Right cardiac atrium (tissue), 5 donors: ENCODE measurements around the gene TNFRSF1B. TPM values are rescaled to one million over a fixed set of nuclear protein-coding genes. Genes with fewer than 3 reads are reported as not detected.
A peak's percentile ranks its signal among the peaks of the same experiment; 100 is the strongest.

Experiments
- ATAC-seq, 2 donors: fragments of 200-7000 bp; cut with Tn5 transposase; one replicate each; pipeline versions ENCODE4 v1.8.0 to v1.9.1; 2020; ENCODE audit warnings: moderate library complexity in 2 of 2, mild to moderate bottlenecking in 1 of 2
- DNase-seq, 3 donors: peaks; one replicate each; pipeline ENCODE4 v3.0.0-alpha.2; 2020
- H3K27ac ChIP-seq: one replicate; pipeline ENCODE4 v1.5.1; 2013; ENCODE audit warnings: mild to moderate bottlenecking, low read length, control low read depth, moderate library complexity
- H3K27me3 ChIP-seq: one replicate; pipeline ENCODE4 v1.6.1; 2013; ENCODE audit not compliant: control insufficient read depth, insufficient read depth
- H3K4me1 ChIP-seq: one replicate; pipeline ENCODE4 v1.6.1; 2013; ENCODE audit warnings: low read length; ENCODE audit not compliant: control insufficient read depth, insufficient read depth
- H3K4me3 ChIP-seq: one replicate; pipeline ENCODE4 v1.5.1; 2013; ENCODE audit warnings: low read length, control low read depth
- H3K9me3 ChIP-seq: one replicate; pipeline ENCODE4 v1.6.1; 2013; ENCODE audit warnings: low read length; ENCODE audit not compliant: control insufficient read depth
- whole genome bisulfite sequencing: extraction: QIAGEN DNeasy Blood & Tissue Kit; methylation state at CpG from one replicate; pipeline ENCODE4 v1.1.7; 2013; 5-methylcytosine and 5-hydroxymethylcytosine counted together
- intact Hi-C, 4 donors: fragments of 100-400 bp; cut with DNase I; formaldehyde crosslinking; loops; one replicate each; pipeline versions ENCODE4 v1.11.0 to v1.14.0; 2022 to 2023
- long read RNA-seq, 4 donors: library from polyadenylated mRNA; unstranded; transcript quantifications; one replicate each; pipeline ENCODE4 v2.0.0, GENCODE V29; 2020 to 2021
- polyA plus RNA-seq: library from polyadenylated mRNA; stranded (reverse); fragments of 200-250 nt; gene quantifications from one replicate; pipeline ENCODE4 v1.2.3, GENCODE V29; 2013
- total RNA-seq, 4 donors: library from RNA; stranded (reverse); fragmentation: NEBNext Ultra II Directional; extraction: Animal tissue kit (Norgen Biotek cat#: 25700); gene quantifications; one replicate each; pipeline ENCODE4 v1.2.1, GENCODE V29; 2021
- donor health status: healthy with polysubstance abuse.
- donor health status: DM: no; HTN: yes; CAD: no.
- donor health status: DM: no; HTN: no; CAD: no.
- donor health status: DM: no; HTN: yes; CAD: no; lungs with severe emphysema.
- donor health status: DM: yes; HTN: yes; CAD: no.

TNFRSF1B gene
- total RNA-seq (10 to 100 TPM; 17.9 to 25.4 (median 20.8) TPM), polyA plus RNA-seq (11.6 TPM)
- long read RNA-seq, donor 1, transcript TNFRSF1B-201 (10 exons, 3,683 nt): major isoform, 19 of 42 reads
- long read RNA-seq, donor 1, partial matches to known transcripts: 7 of 42 reads
- long read RNA-seq, donor 1, other reads (novel, unspliced or antisense): 15 of 42 reads
- long read RNA-seq, donor 2, transcript TNFRSF1B-201 (10 exons, 3,683 nt): major isoform, 9 of 13 reads
- long read RNA-seq, donor 2, partial matches to known transcripts: 2 of 13 reads
- long read RNA-seq, donor 2, other reads (novel, unspliced or antisense): 2 of 13 reads
- long read RNA-seq, donor 3, transcript TNFRSF1B-201 (10 exons, 3,683 nt): major isoform, 68 of 103 reads
- long read RNA-seq, donor 3, partial matches to known transcripts: 4 of 103 reads
- long read RNA-seq, donor 3, other reads (novel, unspliced or antisense): 27 of 103 reads
- long read RNA-seq, donor 4, transcript TNFRSF1B-201 (10 exons, 3,683 nt): major isoform, 6 of 12 reads
- long read RNA-seq, donor 4, partial matches to known transcripts: 1 of 12 reads
- long read RNA-seq, donor 4, other reads (novel, unspliced or antisense): 5 of 12 reads

GRCh38 chr1:12166834-12167492, at the start of gene TNFRSF1B:
Gene TNFRSF1B (plus strand): TSS chr1:12166991. CDS start chr1:12167092, 101 bp downstream.
- intact Hi-C loops: no loop called here
- Histone ChIP-seq H3K27ac (peak within 1 kb of the TSS; percentile 6), H3K4me1 (peaks cover 11% of the 10 kb centered on the region), H3K9me3 (no peaks in the 10 kb centered on the region), H3K4me3 (peak within 1 kb of the TSS; percentile 72), H3K27me3 (no peaks in the 10 kb centered on the region)
- DNase-seq: peak; percentile 79 to 92 (median 91)
- WGBS: 2% methylated on average over 79 of the region's 79 CpGs
- peak; percentile 65 to 78 for ATAC-seq

DNA sequence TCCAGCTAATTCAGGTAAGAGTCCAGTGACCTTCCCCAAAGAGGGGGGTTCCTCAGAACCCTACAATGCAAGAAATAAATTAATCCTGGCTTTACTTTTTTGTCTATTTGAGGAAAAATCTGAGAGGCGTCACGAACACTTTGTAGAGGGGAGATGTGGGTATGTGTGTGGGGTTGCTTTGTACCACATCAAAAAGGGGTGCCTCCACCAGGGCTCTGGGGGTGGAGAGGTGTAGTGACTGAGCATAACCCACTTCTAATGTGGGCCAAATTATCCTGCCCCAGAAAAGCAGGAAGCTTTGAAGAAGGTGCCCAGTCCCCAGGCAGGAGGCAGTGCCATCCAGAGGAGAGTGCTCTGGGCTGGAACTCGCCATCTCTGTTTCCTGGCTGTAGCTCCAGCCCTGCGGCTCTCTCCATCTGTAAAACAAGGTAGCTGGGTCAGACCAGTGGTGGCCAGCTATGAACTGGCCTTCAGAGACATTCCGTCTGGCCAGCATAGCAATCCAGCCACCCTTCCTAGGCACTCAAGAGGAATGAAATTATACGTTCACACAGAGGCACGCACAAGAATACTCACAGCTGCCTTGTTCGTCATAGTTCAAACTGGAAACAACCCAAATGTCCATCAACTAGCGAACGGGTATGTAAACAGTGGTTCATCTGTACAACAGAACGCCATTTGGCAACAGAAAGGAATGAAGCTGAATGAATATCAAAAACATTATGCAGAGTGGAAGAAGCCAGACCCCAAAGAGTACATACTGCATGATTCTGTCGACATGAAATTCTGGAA, 45.4 kb upstream of the TNFRSF1B start:
- Histone ChIP-seq H3K4me1 (peaks cover 9% of the 10 kb centered on the region), H3K9me3 (no peaks in the 10 kb centered on the region), H3K4me3 (no peak overlapping the region), H3K27me3 (no peaks in the 10 kb centered on the region), H3K27ac (no peak overlapping the region)
- WGBS: 64% methylated on average over 12 of the region's 12 CpGs
- ATAC-seq (no peak), DNase-seq (no peak)
- intact Hi-C loops: no loop called here

DNA sequence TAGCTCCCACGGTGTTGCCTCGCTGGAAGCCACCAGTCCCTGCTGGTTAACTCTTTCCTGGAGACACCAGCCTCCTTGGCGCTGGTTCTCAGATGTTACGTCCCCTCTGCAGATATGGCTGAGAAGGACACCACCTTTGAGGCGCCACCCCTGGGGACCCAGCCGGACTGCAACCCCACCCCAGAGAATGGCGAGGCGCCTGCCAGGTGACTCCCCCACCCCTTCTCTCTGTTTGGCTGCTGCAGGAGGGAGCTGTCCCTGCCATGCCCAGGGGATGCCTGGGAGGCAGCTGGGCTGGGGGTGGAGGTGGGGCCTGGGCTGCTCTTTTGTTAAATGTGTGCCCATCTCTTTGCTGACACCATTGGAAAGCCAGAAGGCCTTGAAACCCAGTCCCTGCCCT, 43.6 kb upstream of the TNFRSF1B start:
- H3K4me3 ChIP-seq: no peak overlapping the region
- no peaks in the 10 kb centered on the region for H3K27me3 ChIP-seq
- no peak for ATAC-seq
- peaks cover 9% of the 10 kb centered on the region for H3K4me1 ChIP-seq
- no peaks in the 10 kb centered on the region for H3K9me3 ChIP-seq
- peak in 2 of 3 donors; percentile 29 to 46 for DNase-seq
- no peak overlapping the region for H3K27ac ChIP-seq
- WGBS: 67% methylated on average over 8 of the region's 8 CpGs
- intact Hi-C loops: no loop called here

- peak; percentile 65 to 74 for ATAC-seq
- no peaks in the 10 kb centered on the region for H3K9me3 ChIP-seq
- DNase-seq: peak; percentile 82 to 94 (median 90)
- no peaks in the 10 kb centered on the region for H3K27me3 ChIP-seq
- H3K4me3 ChIP-seq: no peak overlapping the region
- H3K4me1 ChIP-seq: peaks cover 9% of the 10 kb centered on the region
- intact Hi-C loops: loop anchor here (1.0 to 5.0 kb wide), 3 partner anchors 67 to 84 kb away; no protein-coding TSS in a partner anchor
- peak overlapping the region; percentile 65 for H3K27ac ChIP-seq
- WGBS: 34% methylated on average over 19 of the region's 19 CpGs
Observed at GRCh38 chr1:12124693-12125421, 41.9 kb upstream of the TNFRSF1B start.

DNA sequence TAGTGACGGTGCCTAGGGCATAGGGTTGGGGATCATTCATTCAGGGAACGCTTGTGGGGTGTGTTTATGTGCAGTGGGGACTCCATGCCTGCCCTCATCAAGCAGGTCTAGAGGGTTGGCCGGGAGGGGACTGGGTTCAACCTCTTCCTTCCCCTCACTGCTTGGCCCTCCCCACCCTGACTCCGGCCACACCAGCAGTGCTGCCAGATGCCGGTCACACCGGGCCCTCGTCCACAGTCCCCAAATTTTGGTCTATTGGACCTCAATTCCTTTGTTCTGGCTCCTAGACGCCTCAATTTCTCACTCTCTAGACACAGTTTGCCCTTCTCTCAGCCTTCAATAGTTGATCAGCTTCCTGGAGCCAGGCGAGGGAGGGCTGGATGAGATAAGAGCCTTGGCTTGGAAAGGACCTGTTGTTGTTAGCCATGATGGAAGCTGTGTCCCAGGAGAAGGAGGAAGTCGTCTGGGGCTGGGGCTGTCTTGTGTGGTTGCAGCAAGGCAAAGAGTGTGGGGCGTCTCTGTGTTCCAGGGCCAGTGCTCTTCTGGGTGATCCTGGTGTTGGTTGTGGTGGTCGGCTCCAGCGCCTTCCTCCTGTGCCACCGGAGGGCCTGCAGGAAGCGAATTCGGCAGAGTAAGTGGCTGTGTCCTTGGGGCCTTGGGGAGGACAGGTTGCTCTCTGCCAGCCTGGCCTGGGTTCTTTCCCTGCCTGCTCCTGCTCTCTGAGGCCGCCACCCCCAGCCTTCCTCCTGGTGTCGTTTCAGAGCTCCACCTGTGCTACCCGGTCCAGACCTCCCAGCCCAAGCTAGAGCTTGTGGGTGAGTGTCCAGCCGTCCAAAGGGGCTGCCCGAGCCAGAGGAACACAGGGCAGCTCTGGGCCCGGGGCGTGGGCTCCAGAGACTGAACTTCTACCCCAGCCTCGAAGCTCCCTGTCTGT, 41.1 kb upstream of the TNFRSF1B start:
- 55% methylated on average over 24 of the region's 24 CpGs for WGBS
- peak overlapping the region; percentile 65 for H3K27ac ChIP-seq

GRCh38 chr1:12126781-12127180, 40.0 kb upstream of the TNFRSF1B start:
- no peak for ATAC-seq
- intact Hi-C loops: loop anchor here in 1 of 4 donors (2.0 to 5.0 kb wide), 2 partner anchors 66 to 80 kb away; no protein-coding TSS in a partner anchor
- no peaks in the 10 kb centered on the region for H3K27me3 ChIP-seq
- no peak overlapping the region for H3K27ac ChIP-seq
- no peaks in the 10 kb centered on the region for H3K9me3 ChIP-seq
- H3K4me3 ChIP-seq: no peak overlapping the region
- H3K4me1 ChIP-seq: peaks cover 13% of the 10 kb centered on the region
- WGBS: 94% methylated on average over 9 of the region's 9 CpGs
- peak in 1 of 3 donors; percentile 28 for DNase-seq

More for the DNA sequence above, 41.1 kb upstream of the TNFRSF1B start:
- ATAC-seq (peak; percentile 80 to 85), DNase-seq (peak; percentile 57 to 85 (median 69))
- peaks cover 13% of the 10 kb centered on the region for H3K4me1 ChIP-seq
- intact Hi-C loops: loop anchor here in 3 of 4 donors (1.0 to 5.0 kb wide), 4 partner anchors 67 to 84 kb away; no protein-coding TSS in a partner anchor
- no peaks in the 10 kb centered on the region for H3K9me3 ChIP-seq
- H3K27me3 ChIP-seq: no peaks in the 10 kb centered on the region
- peak overlapping the region; percentile 3 for H3K4me3 ChIP-seq

- intact Hi-C loops: loop anchor here in 1 of 4 donors (2.0 to 5.0 kb wide), 2 partner anchors 65 to 79 kb away; no protein-coding TSS in a partner anchor
- Histone ChIP-seq H3K9me3 (no peaks in the 10 kb centered on the region), H3K4me1 (peaks cover 16% of the 10 kb centered on the region), H3K4me3 (no peak overlapping the region), H3K27ac (no peak overlapping the region), H3K27me3 (no peaks in the 10 kb centered on the region)
- ATAC-seq (no peak), DNase-seq (peak in 2 of 3 donors; percentile 39 to 47)
- 86% methylated on average over 10 of the region's 10 CpGs for WGBS
Observed at GRCh38 chr1:12127206-12127810, 39.5 kb upstream of the TNFRSF1B start.

DNA sequence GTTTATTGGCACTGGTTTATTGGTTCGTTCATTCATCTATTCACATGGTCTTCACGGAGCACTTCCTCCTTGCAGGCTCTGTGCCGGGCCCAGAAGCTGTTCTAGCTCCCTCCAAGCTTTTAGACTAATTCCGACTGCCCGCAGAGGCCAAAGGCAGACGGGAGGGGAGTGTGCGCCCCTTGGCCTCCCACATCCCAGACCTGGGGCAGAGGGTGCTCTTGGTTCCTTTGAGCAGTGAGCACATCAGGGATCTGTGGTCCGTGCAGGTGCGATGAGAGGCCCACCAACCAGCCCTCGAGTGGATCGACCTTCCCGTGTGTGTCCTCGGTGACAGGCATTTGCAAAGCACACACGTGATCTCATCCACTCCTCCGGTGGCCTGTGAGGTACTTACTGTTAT, 38.7 kb upstream of the TNFRSF1B start:
- Histone ChIP-seq H3K4me3 (no peak overlapping the region), H3K27me3 (no peaks in the 10 kb centered on the region), H3K27ac (no peak overlapping the region), H3K9me3 (no peaks in the 10 kb centered on the region), H3K4me1 (peaks cover 19% of the 10 kb centered on the region)
- intact Hi-C loops: loop anchor here in 1 of 4 donors (5.0 kb wide), 1 partner anchor 64 kb away; no protein-coding TSS in a partner anchor
- ATAC-seq: no peak
- peak in 2 of 3 donors; percentile 27 to 36 for DNase-seq
- 92% methylated on average over 15 of the region's 15 CpGs for WGBS

- peaks cover 19% of the 10 kb centered on the region for H3K4me1 ChIP-seq
- intact Hi-C loops: loop anchor here in 1 of 4 donors (5.0 kb wide), 1 partner anchor 63 kb away; no protein-coding TSS in a partner anchor
Observed at GRCh38 chr1:12129624-12130023, 37.2 kb upstream of the TNFRSF1B start.

More at GRCh38 chr1:12129624-12130023, 37.2 kb upstream of the TNFRSF1B start:
- H3K9me3 ChIP-seq: no peaks in the 10 kb centered on the region
- no peak overlapping the region for H3K4me3 ChIP-seq
- no peak overlapping the region for H3K27ac ChIP-seq
- WGBS: 80% methylated on average over 12 of the region's 12 CpGs
- DNase-seq (peak in 2 of 3 donors; percentile 31 to 63), ATAC-seq (no peak)
- no peaks in the 10 kb centered on the region for H3K27me3 ChIP-seq
